Thymus (tissue), 11 donors: ENCODE results near the gene SCP2. TPM values are rescaled to one million over a fixed set of nuclear protein-coding genes. Genes with fewer than 3 reads are reported as not detected.

Source experiments
- DNase-seq, 9 donors: peaks; one replicate each; pipeline ENCODE4 v3.0.0-alpha.2; 2013; ENCODE audit warnings: low spot score in 9 of 9, low read depth in 6 of 9, missing footprints in 1 of 9
- H3K27ac ChIP-seq, 2 donors: one replicate each; pipeline ENCODE4 v1.5.1; 2013; ENCODE audit warnings: control low read depth in 1 of 2, low read depth in 1 of 2, low read length in 1 of 2, mild to moderate bottlenecking in 1 of 2, moderate library complexity in 1 of 2
- H3K27me3 ChIP-seq, 2 donors: one replicate each; pipeline ENCODE4 v1.5.1; 2013; ENCODE audit warnings: low read length in 1 of 2; ENCODE audit not compliant: control insufficient read depth in 2 of 2, insufficient read depth in 1 of 2
- H3K36me3 ChIP-seq, 2 donors: one replicate each; pipeline ENCODE4 v1.5.1; 2013; ENCODE audit warnings: low read length in 1 of 2, mild to moderate bottlenecking in 1 of 2, moderate library complexity in 1 of 2; ENCODE audit not compliant: control insufficient read depth in 2 of 2, insufficient read depth in 2 of 2
- H3K4me1 ChIP-seq, 2 donors: one replicate each; pipeline ENCODE4 v1.5.1; 2013; ENCODE audit warnings: low read length in 2 of 2; ENCODE audit not compliant: control insufficient read depth in 2 of 2, insufficient read depth in 2 of 2
- H3K4me3 ChIP-seq, 2 donors: one replicate each; pipeline ENCODE4 v1.5.1; 2013; ENCODE audit warnings: low read length in 2 of 2, control low read depth in 1 of 2, mild to moderate bottlenecking in 1 of 2
- H3K9me3 ChIP-seq, 2 donors: one replicate each; pipeline ENCODE4 v1.5.1; 2013; ENCODE audit warnings: low read length in 1 of 2, mild to moderate bottlenecking in 1 of 2; ENCODE audit not compliant: control insufficient read depth in 2 of 2, insufficient read depth in 1 of 2
- WGBS: extraction: QIAGEN DNeasy Blood & Tissue Kit; methylation state at CpG from one replicate; pipeline ENCODE4 v1.1.7; 2013; 5-methylcytosine and 5-hydroxymethylcytosine counted together
- polyA plus RNA-seq: library from polyadenylated mRNA; stranded (reverse); fragments of 200-250 nt; gene quantifications from one replicate; pipeline ENCODE4 v1.2.3, GENCODE V29; 2013
- total RNA-seq: library from RNA; stranded (reverse); fragments of 120-200 nt; gene quantifications from one replicate; pipeline ENCODE4 v1.2.4, GENCODE V29; 2013
- donor health status: healthy.

Gene SCP2
- total and polyA plus RNA-seq, 2 donors, result 141 to 179 TPM

DNA sequence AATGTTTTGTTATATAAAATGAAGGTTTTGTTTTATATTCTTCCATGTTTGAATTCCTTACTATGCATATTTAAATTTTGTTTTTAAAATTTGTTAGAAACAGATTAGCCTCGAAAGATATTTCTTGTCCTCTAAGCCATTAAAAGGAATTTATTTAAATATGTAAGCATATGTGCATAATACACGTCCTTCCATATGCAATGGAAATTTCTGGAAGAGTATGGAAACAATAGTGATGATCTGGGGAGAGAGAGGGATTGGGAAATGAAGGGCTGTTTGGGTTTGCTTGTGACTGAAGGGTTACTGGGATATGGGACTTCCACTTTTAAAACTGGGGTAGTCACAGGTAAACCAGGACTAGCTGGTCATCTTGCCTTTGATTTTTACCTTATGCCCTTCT is 26.7 kb upstream of the SCP2 start:
- H3K36me3 ChIP-seq, result peaks cover 0 to 12% of the 10 kb centered on the region in 2 donors
- H3K4me3 ChIP-seq, result no peak overlapping the region
- 94% methylated on average over 2 of the region's 2 CpGs for WGBS
- DNase-seq, result no peak
- H3K4me1 ChIP-seq, result peaks cover 0 to 4% of the 10 kb centered on the region in 2 donors
- H3K27ac ChIP-seq, result no peak overlapping the region
- H3K27me3 ChIP-seq, result no peaks in the 10 kb centered on the region
- H3K9me3 ChIP-seq, result no peaks in the 10 kb centered on the region

DNA sequence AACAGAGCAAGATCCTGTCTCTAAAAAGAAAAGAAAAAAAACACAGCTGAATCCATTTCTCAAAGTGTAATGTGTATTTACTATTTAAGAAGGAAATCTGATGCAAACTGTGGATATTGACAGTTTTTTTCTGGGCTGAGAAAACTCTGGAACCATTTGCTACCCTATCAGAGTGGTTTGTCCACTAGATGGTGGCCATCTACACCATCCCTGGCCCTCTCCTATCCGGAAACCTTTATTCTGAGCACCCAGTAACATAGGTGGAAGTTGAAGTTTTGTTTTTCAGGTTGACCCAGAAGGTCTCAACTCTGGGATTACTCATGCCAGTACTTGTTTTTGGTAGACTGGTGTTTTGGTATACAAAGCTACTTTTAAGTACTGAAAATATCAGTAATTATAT is 25.7 kb upstream of the SCP2 start:
- no peaks in the 10 kb centered on the region for H3K27me3 ChIP-seq
- H3K27ac ChIP-seq, result no peak overlapping the region
- peaks cover 0 to 17% of the 10 kb centered on the region in 2 donors for H3K36me3 ChIP-seq
- H3K4me1 ChIP-seq, result peaks cover 0 to 4% of the 10 kb centered on the region in 2 donors
- 93% methylated on average over 1 of the region's 1 CpG for WGBS
- no peaks in the 10 kb centered on the region for H3K9me3 ChIP-seq
- no peak overlapping the region for H3K4me3 ChIP-seq
- no peak for DNase-seq

DNA sequence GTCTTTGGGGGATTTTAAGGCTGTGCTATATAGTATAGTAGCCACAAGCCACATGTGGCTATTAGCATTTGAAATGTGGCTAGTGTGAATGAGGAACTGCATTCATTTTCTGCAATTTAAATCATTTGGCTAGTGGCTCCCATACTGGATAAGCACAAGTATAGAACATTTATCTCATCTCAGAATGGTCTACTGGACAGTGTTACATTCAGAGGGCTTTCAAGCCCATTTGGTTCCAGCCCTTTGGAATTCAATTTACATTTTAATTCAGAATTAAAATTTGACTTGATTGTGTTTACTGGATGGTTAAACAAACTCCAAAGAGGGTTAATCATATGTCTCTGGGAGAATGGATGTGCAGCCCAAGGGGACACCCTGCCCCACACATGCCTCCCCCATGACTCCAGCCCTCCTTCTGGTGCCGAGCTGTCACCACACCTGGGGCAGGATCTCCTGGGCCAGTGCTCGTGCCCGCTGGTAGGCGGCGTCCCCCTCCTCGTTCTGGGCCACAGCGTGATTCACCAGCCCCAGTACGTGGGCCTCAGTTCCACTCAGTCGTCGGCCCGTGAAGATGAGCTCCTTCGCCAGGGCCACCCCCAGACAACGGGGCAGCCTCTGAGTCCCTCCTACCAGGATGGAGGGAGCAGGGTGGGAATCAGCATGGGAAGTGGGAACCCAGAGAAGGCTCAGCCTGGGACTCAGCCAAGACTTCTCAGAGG is 22.7 kb upstream of the SCP2 start:
- peaks cover 0 to 8% of the 10 kb centered on the region in 2 donors for H3K36me3 ChIP-seq
- no peak overlapping the region for H3K4me3 ChIP-seq
- 98% methylated on average over 13 of the region's 13 CpGs for WGBS
- H3K27me3 ChIP-seq, result no peaks in the 10 kb centered on the region
- H3K4me1 ChIP-seq, result peaks cover 0 to 4% of the 10 kb centered on the region in 2 donors
- H3K27ac ChIP-seq, result no peak overlapping the region
- H3K9me3 ChIP-seq, result no peaks in the 10 kb centered on the region
- DNase-seq, result no peak

DNA sequence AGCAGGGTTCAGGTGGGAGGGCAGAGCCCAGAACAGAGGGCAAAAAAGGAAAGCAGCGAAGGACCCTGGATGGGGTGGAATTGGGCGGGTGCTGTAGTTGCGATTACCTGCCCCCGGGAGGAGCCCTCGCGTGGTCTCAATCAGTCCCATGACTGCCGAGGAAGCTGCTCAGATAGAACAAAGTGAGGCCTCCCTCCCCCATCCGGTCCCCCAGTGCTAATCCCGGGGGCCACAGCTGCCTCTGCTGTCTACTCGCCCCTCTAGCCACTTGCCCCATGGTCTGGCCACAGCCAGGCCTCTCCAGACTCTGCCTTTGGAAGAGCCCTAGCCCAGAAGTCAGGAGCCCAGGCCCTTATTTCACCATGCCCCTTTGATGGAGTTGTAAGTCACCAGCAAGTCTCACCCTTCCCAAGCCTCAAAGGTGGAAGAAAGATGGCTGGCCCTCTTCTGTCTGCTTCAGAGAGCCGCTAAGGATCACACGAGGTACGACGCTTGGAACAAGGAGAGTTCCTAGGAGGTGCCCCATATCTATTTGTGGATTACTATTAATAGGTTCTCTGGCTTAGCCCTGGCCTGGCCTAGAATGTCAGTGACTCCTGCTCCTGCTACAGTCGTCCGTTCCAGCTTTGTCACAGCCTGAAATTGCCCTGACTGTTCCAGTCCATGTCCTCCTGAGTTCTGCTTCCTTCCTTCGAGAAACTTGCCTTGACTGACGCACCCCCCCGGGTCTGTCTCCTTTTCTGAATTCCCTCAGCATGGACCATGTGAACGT is 22.0 kb upstream of the SCP2 start:
- Histone ChIP-seq H3K27me3 (no peaks in the 10 kb centered on the region), H3K36me3 (peaks cover 0 to 11% of the 10 kb centered on the region in 2 donors), H3K9me3 (no peaks in the 10 kb centered on the region), H3K27ac (no peak overlapping the region), H3K4me1 (peaks cover 0 to 4% of the 10 kb centered on the region in 2 donors), H3K4me3 (no peak overlapping the region)
- DNase-seq, result peak in 3 of 9 donors; percentile 32 to 63 (median 53)
- 75% methylated on average over 20 of the region's 20 CpGs for WGBS

DNA sequence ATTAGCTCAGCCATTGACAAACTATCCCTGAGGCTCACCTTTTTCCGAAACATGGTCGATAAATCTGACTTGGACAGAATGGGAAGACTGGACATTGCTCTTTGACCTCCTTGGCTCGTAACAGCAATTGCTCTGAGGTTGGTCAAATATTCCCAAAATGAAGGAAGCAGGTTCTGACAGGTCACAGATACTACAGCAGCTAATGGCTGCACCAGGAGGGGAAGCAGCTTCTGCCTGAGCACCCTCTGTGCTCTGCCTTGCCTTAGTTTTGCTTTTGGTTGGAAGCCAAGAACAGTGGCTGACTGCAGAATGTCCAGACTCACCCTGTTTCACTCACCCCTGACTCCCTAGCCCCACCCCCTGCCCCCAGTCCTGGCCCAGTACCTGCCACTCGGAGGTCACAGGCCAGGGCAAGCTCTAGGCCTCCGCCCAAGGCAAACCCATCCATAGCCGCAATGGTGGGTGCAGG is 20.9 kb upstream of the SCP2 start:
- DNase-seq, result no peak
- Histone ChIP-seq H3K36me3 (peaks cover 0 to 12% of the 10 kb centered on the region in 2 donors), H3K9me3 (no peaks in the 10 kb centered on the region), H3K27ac (no peak overlapping the region), H3K4me1 (peaks cover 0 to 4% of the 10 kb centered on the region in 2 donors), H3K27me3 (no peaks in the 10 kb centered on the region), H3K4me3 (no peak overlapping the region)
- 97% methylated on average over 6 of the region's 6 CpGs for WGBS

DNA sequence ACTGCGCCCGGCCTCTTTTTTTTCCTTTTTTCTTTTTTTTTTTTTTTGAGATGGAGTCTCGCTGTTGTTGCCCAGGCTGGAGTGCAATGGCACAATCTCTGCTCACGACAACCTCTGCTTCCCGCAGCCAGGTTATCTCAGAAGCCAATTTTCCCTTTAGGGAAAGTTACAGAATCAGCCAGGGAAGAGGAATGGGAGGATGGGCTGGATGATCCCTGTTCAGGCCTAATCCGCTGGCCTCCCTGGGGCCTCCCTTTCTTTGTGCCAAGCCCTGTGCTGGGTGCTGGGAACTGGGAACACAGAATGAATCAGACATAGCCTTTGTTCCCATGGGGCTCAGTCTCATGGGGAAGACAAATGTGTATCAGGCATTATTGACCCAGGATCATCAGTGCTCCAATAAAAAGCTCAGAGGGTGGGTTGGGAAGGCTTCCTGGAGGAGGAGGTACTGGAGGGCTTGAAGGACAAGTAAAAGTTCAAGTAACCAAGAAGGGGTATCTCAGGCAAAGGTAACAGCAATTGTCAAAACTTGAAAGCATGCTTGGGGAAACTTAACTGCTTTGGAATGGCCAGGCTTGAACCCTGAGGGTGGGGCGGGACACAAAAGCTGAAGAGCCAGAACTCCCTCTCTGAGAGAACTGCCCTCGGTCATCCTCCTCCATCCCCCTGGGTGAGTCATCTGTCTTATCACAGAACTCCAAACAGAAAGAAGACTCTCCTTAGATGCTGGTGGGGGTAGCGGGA is 19.8 kb upstream of the SCP2 start:
- 97% methylated on average over 9 of the region's 9 CpGs for WGBS
- no peak overlapping the region for H3K27ac ChIP-seq
- peaks cover 0 to 4% of the 10 kb centered on the region in 2 donors for H3K4me1 ChIP-seq
- no peaks in the 10 kb centered on the region for H3K27me3 ChIP-seq
- no peak overlapping the region for H3K4me3 ChIP-seq
- H3K9me3 ChIP-seq, result no peaks in the 10 kb centered on the region
- H3K36me3 ChIP-seq, result peaks cover 0 to 14% of the 10 kb centered on the region in 2 donors
- no peak for DNase-seq

DNA sequence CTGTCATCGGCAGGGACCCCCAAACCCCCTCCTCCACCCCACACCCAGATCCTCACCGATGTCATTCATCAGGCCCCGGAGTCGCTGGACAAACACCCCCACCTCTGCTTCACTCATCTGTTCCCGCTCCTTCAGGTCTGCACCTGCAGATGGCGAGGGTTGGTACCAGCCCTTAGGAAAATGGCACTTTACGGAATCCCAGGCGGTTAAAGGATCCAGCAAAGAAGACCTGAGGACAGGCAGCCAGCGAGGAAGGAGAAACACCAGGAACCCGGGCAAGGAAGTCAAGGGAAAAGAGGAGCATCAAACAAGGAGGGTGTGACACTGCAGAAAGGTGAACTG is 19.3 kb upstream of the SCP2 start:
- Histone ChIP-seq H3K4me3 (no peak overlapping the region), H3K9me3 (no peaks in the 10 kb centered on the region), H3K4me1 (peaks cover 0 to 4% of the 10 kb centered on the region in 2 donors), H3K27me3 (no peaks in the 10 kb centered on the region), H3K27ac (no peak overlapping the region), H3K36me3 (peaks cover 0 to 14% of the 10 kb centered on the region in 2 donors)
- no peak for DNase-seq
- WGBS, result 91% methylated on average over 10 of the region's 10 CpGs

DNA sequence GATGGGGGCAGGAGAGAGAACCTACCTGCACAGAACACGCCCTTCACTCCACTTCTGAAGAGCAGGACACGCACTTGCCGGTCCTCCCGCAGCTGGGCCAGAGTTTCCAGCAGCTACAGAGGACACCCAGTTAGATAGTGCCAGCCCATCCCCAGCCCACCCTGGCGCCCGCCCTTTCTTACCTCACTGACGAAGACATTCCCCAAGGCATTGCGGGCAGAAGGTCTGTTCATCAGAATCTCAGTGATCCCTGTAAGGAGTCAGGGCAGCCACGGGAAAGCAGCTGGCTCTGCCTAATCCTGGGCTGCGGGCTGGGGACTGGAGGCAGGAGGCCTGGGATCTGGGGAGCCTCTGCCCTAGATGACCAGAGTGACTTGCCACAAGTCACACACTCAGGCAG is 15.5 kb upstream of the SCP2 start:
- no peak overlapping the region for H3K4me3 ChIP-seq
- H3K9me3 ChIP-seq, result no peaks in the 10 kb centered on the region
- no peak overlapping the region for H3K27ac ChIP-seq
- no peaks in the 10 kb centered on the region for H3K27me3 ChIP-seq
- DNase-seq, result no peak
- peaks cover 0 to 10% of the 10 kb centered on the region in 2 donors for H3K36me3 ChIP-seq
- H3K4me1 ChIP-seq, result no peaks in the 10 kb centered on the region
- 98% methylated on average over 10 of the region's 10 CpGs for WGBS

DNA sequence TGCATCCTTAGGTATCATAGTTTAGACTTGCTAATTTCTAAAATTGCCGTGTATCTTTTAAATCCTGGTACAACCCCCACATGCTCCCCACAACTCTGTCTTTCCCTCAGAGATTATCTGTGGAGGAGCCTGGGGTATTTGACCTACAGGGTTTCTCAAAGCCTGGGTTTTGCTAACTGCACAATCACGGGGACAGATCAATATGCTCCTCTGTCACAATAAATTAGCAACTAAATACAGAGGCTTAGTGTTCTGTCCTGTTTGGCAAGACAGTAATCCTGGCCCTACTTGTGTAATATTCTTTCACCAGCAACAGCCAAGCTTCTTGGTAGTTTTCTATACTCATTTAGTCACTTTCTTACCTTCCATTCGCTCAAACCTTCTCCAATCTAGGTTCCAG is 14.1 kb upstream of the SCP2 start:
- no peaks in the 10 kb centered on the region for H3K9me3 ChIP-seq
- no peaks in the 10 kb centered on the region for H3K4me1 ChIP-seq
- H3K27ac ChIP-seq, result no peak overlapping the region
- no peak overlapping the region for H3K4me3 ChIP-seq
- H3K27me3 ChIP-seq, result no peaks in the 10 kb centered on the region
- no peak for DNase-seq
- peaks cover 0 to 10% of the 10 kb centered on the region in 2 donors for H3K36me3 ChIP-seq
- WGBS, result 96% methylated on average over 3 of the region's 3 CpGs
